Karpas-422 (cell line): ENCODE measurements around the gene KIF22. TPM values are rescaled to one million over a fixed set of nuclear protein-coding genes. Genes with fewer than 3 reads are reported as not detected.
A peak's percentile ranks its signal among the peaks of the same experiment; 100 is the strongest.

Source experiments
- DNase-seq: peaks from one replicate; pipeline ENCODE4 v3.0.0-alpha.2; 2015
- H2AFZ ChIP-seq: fragments of 200-600 bp; sonication (generic); 2 replicates; pipeline ENCODE4 v1.6.1; 2014; ENCODE audit warnings: antibody characterized with exemption, low read length, mixed read lengths
- H3K27ac ChIP-seq: fragments of 200-600 bp; sonication (generic); 2 replicates; pipeline ENCODE4 v1.5.1; 2014; ENCODE audit warnings: mild to moderate bottlenecking, low read length, moderate library complexity
- H3K27me3 ChIP-seq: fragments of 200-600 bp; sonication (generic); 2 replicates; pipeline ENCODE4 v1.6.1; 2014; ENCODE audit warnings: low read length, mixed read lengths
- H3K36me3 ChIP-seq: fragments of 200-600 bp; sonication (generic); 2 replicates; pipeline ENCODE4 v1.6.1; 2014; ENCODE audit warnings: low read length, mixed read lengths; ENCODE audit not compliant: insufficient read depth
- H3K4me1 ChIP-seq: fragments of 200-600 bp; sonication (generic); 2 replicates; pipeline ENCODE4 v1.6.1; 2014; ENCODE audit warnings: mild to moderate bottlenecking, low read length, mixed read lengths
- H3K4me2 ChIP-seq: fragments of 200-600 bp; sonication (generic); 2 replicates; pipeline ENCODE4 v1.6.1; 2014; ENCODE audit warnings: low read length, low read depth, mild to moderate bottlenecking; ENCODE audit not compliant: poor library complexity, severe bottlenecking
- H3K4me3 ChIP-seq: fragments of 200-600 bp; sonication (generic); 2 replicates; pipeline ENCODE4 v1.5.1; 2014; ENCODE audit warnings: mild to moderate bottlenecking, antibody characterized with exemption, low read length, mixed read lengths
- H3K79me2 ChIP-seq: fragments of 200-600 bp; sonication (generic); 2 replicates; pipeline ENCODE4 v1.6.1; 2014; ENCODE audit warnings: mild to moderate bottlenecking, low read length, mixed read lengths
- H3K9ac ChIP-seq: fragments of 200-600 bp; sonication (generic); 2 replicates; pipeline ENCODE4 v1.6.0; 2014; ENCODE audit warnings: low read length
- H3K9me2 ChIP-seq: fragments of 200-600 bp; sonication (generic), shearing (Covaris generic); replicated peaks from 2 replicates; pipeline ENCODE4 v1.6.0; 2014; ENCODE audit warnings: mild to moderate bottlenecking, low read length, moderate library complexity; ENCODE audit not compliant: insufficient read depth
- H3K9me3 ChIP-seq: fragments of 300-700, 200-600 bp; sonication (generic); 2 replicates; pipeline ENCODE4 v1.6.1; 2014; ENCODE audit warnings: low read length, mixed read lengths
- H4K20me1 ChIP-seq: fragments of 200-600 bp; sonication (generic); 2 replicates; pipeline ENCODE4 v1.6.1; 2014; ENCODE audit warnings: mild to moderate bottlenecking, antibody characterized with exemption, low read length, low read depth; ENCODE audit not compliant: insufficient read depth
- total RNA-seq: library from RNA; depleted of rRNA; stranded (reverse); fragments of >200 nt; shearing (Covaris generic); gene quantifications from 2 replicates; pipeline ENCODE4 v1.2.3, GENCODE V29; 2014; ENCODE audit warnings: low replicate concordance

KIF22 gene
- total RNA-seq, 1 experiment from 2014 or later = 75.4 TPM

DNA sequence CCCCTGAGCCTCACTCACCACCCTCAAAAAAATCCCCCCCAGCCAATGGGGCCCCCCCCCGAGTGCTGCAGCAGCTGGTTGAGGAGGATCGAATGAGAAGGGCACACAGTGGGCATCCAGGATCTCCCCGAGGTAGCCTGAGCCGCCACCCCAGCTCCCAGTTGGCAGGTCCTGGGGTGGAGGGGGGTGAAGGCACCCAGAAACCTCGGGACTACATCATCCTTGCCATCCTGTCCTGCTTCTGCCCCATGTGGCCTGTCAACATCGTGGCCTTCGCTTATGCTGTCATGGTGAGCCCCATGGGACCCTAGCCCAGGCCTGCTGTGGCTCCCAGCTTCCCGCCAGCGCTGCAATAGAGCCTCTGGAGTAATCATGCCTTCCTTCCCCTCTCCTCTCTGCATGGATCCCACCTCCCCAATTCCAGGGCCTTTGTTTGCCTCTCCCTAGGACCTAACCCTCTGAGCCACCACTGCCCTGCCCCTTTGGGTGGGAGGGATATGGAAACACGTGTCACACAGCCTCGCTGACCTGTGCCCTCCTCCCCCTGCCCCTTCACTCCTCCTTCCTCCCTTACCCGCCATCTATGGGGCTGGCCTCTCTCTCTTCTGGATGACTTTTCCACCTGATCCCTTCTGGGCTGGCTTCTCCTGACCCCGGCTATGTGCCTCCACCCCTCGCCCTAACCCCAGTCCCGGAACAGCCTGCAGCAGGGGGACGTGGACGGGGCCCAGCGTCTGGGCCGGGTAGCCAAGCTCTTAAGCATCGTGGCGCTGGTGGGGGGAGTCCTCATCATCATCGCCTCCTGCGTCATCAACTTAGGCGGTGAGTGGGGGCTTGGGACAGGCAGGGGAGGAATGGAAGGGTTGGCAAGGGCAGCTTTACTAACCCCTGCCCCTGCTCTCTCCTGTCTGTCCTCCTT lies 23.4 kb downstream of the KIF22 start:
- peaks cover 80% of the 10 kb centered on the region for H3K4me1 ChIP-seq
- no peak for DNase-seq
- no peak overlapping the region for H2AFZ ChIP-seq
- no peaks in the 10 kb centered on the region for H3K9me3 ChIP-seq
- peaks cover 15% of the 10 kb centered on the region for H3K79me2 ChIP-seq
- H3K27ac ChIP-seq = peak overlapping the region; percentile 89
- H3K9ac ChIP-seq = peak overlapping the region; percentile 87
- no peaks in the 10 kb centered on the region for H3K9me2 ChIP-seq
- H4K20me1 ChIP-seq = peaks cover 11% of the 10 kb centered on the region
- H3K4me3 ChIP-seq = peak overlapping the region; percentile 83; the same call in 1 of the 2 replicates
- H3K36me3 ChIP-seq = peaks cover 20% of the 10 kb centered on the region
- peak overlapping the region; percentile 100 for H3K4me2 ChIP-seq
- no peaks in the 10 kb centered on the region for H3K27me3 ChIP-seq

DNA sequence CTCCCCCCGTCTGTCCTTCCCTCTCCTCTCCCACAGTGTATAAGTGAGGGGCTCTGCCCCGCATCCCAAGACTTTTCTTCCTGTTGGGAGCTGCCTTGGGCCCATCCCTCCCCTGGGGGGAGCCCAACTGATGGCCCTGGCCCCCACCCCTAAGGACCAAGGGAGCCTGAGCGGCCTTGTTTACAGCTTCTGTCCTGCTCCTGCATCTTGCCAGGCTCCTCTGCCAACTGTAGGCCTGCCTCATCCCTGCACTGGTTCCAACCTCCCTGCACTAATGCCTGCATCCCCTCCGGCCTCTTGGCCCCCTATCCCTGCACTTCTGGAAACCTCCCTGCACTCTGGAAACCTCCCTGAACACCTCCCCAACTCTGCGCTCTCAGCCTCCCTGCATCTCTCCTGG lies 24.0 kb downstream of the KIF22 start:
- no peaks in the 10 kb centered on the region for H3K9me3 ChIP-seq
- H3K36me3 ChIP-seq = peaks cover 18% of the 10 kb centered on the region
- DNase-seq = no peak
- H2AFZ ChIP-seq = peak overlapping the region; percentile 88; the same call in 1 of the 2 replicates
- peak overlapping the region; percentile 89 for H3K27ac ChIP-seq
- H3K9me2 ChIP-seq = no peaks in the 10 kb centered on the region
- H4K20me1 ChIP-seq = peaks cover 7% of the 10 kb centered on the region; the same call in 1 of the 2 replicates
- H3K79me2 ChIP-seq = peaks cover 8% of the 10 kb centered on the region
- H3K9ac ChIP-seq = peak overlapping the region; percentile 87
- H3K4me3 ChIP-seq = peak overlapping the region; percentile 83
- peaks cover 79% of the 10 kb centered on the region for H3K4me1 ChIP-seq
- H3K4me2 ChIP-seq = peak overlapping the region; percentile 100
- H3K27me3 ChIP-seq = no peaks in the 10 kb centered on the region

DNA sequence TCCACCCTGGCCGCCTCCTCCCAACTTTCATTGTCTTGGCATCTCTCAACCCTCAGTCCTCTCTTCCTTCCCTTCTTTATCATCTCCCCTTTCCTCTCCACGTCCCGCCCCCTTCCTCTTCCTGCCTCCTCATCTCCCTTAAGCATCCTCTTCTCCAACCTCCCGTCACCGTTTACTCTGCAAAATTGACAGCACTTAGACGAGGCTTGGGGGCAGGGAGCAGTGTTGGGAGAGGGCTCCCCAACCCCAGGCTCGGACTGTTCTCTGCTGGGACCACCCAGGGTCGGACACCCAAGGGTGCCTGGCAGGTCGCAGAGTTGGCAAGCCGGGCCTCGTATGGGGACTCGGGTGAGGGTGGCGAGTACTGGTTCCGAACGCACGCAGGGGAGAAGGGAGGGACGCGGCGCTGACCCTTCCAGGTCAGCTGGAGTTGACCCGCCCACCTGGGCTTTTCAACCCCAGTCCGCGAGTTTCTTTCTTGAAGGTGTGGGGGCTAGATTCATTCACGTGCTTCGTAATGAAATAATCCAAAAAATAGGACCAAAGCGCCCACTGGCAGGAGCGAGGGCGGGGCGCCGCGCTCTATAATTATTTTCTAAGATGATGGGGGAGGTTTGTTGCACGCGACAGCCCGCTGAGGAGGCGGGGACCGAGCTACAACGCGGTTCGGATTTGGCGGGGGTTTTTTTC lies 24.6 kb downstream of the KIF22 start:
- Histone ChIP-seq H3K36me3 (peaks cover 12% of the 10 kb centered on the region; the same call in 1 of the 2 replicates), H3K9ac (peak overlapping the region; percentile 87), H3K9me3 (no peaks in the 10 kb centered on the region), H3K4me1 (peaks cover 79% of the 10 kb centered on the region), H3K27ac (peak overlapping the region; percentile 89), H4K20me1 (peaks cover 5% of the 10 kb centered on the region; the same call in 1 of the 2 replicates), H3K79me2 (peaks cover 8% of the 10 kb centered on the region), H3K4me3 (peak overlapping the region; percentile 83), H2AFZ (peak overlapping the region; percentile 88; the same call in 1 of the 2 replicates), H3K27me3 (no peaks in the 10 kb centered on the region), H3K9me2 (no peaks in the 10 kb centered on the region), H3K4me2 (peak overlapping the region; percentile 100)
- DNase-seq = peak; percentile 66

GRCh38 chr16:29815793-29816693 lies 25.5 kb downstream of the KIF22 start, which contains the start of gene PAGR1:
PAGR1 (plus strand) TSS chr16:29816152; CDS start chr16:29816526, 374 bp downstream.
- Histone ChIP-seq H3K27ac (peak within 1 kb of the TSS; percentile 89), H3K9ac (peak within 1 kb of the TSS; percentile 87), H3K4me2 (peak within 1 kb of the TSS; percentile 100), H3K79me2 (peaks cover 8% of the 10 kb centered on the region), H3K4me3 (peak within 1 kb of the TSS; percentile 83), H3K4me1 (peaks cover 79% of the 10 kb centered on the region), H3K27me3 (no peaks in the 10 kb centered on the region), H3K9me2 (no peaks in the 10 kb centered on the region), H4K20me1 (peaks cover 11% of the 10 kb centered on the region; the same call in 1 of the 2 replicates), H2AFZ (peak within 1 kb of the TSS; percentile 88; the same call in 1 of the 2 replicates), H3K36me3 (peaks cover 9% of the 10 kb centered on the region; the same call in 1 of the 2 replicates), H3K9me3 (no peaks in the 10 kb centered on the region)
- peak; percentile 100 for DNase-seq

GRCh38 chr16:29816694-29817441 lies 26.3 kb downstream of the KIF22 start:
- H3K4me1 ChIP-seq = peaks cover 72% of the 10 kb centered on the region
- peak; percentile 81 for DNase-seq
- peaks cover 8% of the 10 kb centered on the region for H3K79me2 ChIP-seq

GRCh38 chr16:29818082-29818481 lies 27.5 kb downstream of the KIF22 start:
- peak overlapping the region; percentile 27; the same call in 1 of the 2 replicates for H3K9ac ChIP-seq
- DNase-seq = no peak
- no peaks in the 10 kb centered on the region for H3K9me2 ChIP-seq
- H3K4me2 ChIP-seq = peak overlapping the region; percentile 100
- H4K20me1 ChIP-seq = peaks cover 20% of the 10 kb centered on the region; the same call in 1 of the 2 replicates
- H3K27me3 ChIP-seq = no peaks in the 10 kb centered on the region
- peaks cover 8% of the 10 kb centered on the region for H3K79me2 ChIP-seq
- H3K4me3 ChIP-seq = no peak overlapping the region
- peaks cover 9% of the 10 kb centered on the region; the same call in 1 of the 2 replicates for H3K36me3 ChIP-seq
- no peaks in the 10 kb centered on the region for H3K9me3 ChIP-seq
- no peak overlapping the region for H3K27ac ChIP-seq
- no peak overlapping the region for H2AFZ ChIP-seq
- H3K4me1 ChIP-seq = peaks cover 66% of the 10 kb centered on the region

More at GRCh38 chr16:29816694-29817441, 26.3 kb downstream of the KIF22 start:
- H3K9ac ChIP-seq = peak overlapping the region; percentile 87
- H4K20me1 ChIP-seq = peaks cover 20% of the 10 kb centered on the region; the same call in 1 of the 2 replicates
- no peaks in the 10 kb centered on the region for H3K9me3 ChIP-seq
- H2AFZ ChIP-seq = peak overlapping the region; percentile 19; the same call in 1 of the 2 replicates
- H3K36me3 ChIP-seq = peaks cover 9% of the 10 kb centered on the region; the same call in 1 of the 2 replicates
- H3K27me3 ChIP-seq = no peaks in the 10 kb centered on the region
- peak overlapping the region; percentile 89 for H3K27ac ChIP-seq
- H3K9me2 ChIP-seq = no peaks in the 10 kb centered on the region
- peak overlapping the region; percentile 83 for H3K4me3 ChIP-seq
- H3K4me2 ChIP-seq = peak overlapping the region; percentile 100

DNA sequence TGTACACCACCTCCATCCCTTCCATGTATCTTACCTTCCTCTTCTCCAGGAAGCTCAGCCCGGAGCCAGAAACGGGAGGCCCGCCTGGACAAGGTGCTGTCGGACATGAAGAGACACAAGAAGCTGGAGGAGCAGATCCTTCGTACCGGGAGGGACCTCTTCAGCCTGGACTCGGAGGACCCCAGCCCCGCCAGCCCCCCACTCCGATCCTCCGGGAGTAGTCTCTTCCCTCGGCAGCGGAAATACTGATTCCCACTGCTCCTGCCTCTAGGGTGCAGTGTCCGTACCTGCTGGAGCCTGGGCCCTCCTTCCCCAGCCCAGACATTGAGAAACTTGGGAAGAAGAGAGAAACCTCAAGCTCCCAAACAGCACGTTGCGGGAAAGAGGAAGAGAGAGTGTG lies 29.0 kb downstream of the KIF22 start:
- Histone ChIP-seq H4K20me1 (peaks cover 20% of the 10 kb centered on the region; the same call in 1 of the 2 replicates), H3K27ac (no peak overlapping the region)

More for the DNA sequence above, 29.0 kb downstream of the KIF22 start:
- Histone ChIP-seq H3K4me2 (peak overlapping the region; percentile 66), H3K9ac (peak overlapping the region; percentile 26), H3K36me3 (peaks cover 9% of the 10 kb centered on the region; the same call in 1 of the 2 replicates), H3K9me2 (no peaks in the 10 kb centered on the region), H3K27me3 (no peaks in the 10 kb centered on the region), H3K4me3 (peak overlapping the region; percentile 49; the same call in 1 of the 2 replicates), H3K9me3 (no peaks in the 10 kb centered on the region), H2AFZ (no peak overlapping the region), H3K79me2 (peaks cover 8% of the 10 kb centered on the region), H3K4me1 (peaks cover 52% of the 10 kb centered on the region)
- DNase-seq = no peak
